Calu3 (cell line): ENCODE data around the gene CNKSR3. TPM values are rescaled to one million over a fixed set of nuclear protein-coding genes. Genes with fewer than 3 reads are reported as not detected.

Experiments
- BruUV-seq: library from RNA; stranded (reverse); fragments of 400-500 nt; replicated peaks from 2 replicates; lab custom pipeline; 2021; lab: Mats Ljungman, UMichigan
- CTCF ChIA-PET: fragments of 300-600 bp; sonication (Branson Sonifier 250); formaldehyde crosslinking; loops from one replicate; lab custom pipeline; 2022; ENCODE audit warnings: antibody characterized with exemption; lab: Charles Lee
- DNase-seq: peaks from one replicate; pipeline ENCODE4 v3.0.0; 2022
- H3K27ac Mint-ChIP-seq: one replicate; pipeline ENCODE4 v1.8.0; 2022; ENCODE audit warnings: mixed read lengths; ENCODE audit not compliant: unreplicated experiment
- H3K27me3 Mint-ChIP-seq: one replicate; pipeline ENCODE4 v1.8.0; 2022; ENCODE audit warnings: mixed read lengths; ENCODE audit not compliant: unreplicated experiment
- H3K36me3 Mint-ChIP-seq: one replicate; pipeline ENCODE4 v1.8.0; 2022; ENCODE audit warnings: mild to moderate bottlenecking, moderate library complexity, mixed read lengths; ENCODE audit not compliant: insufficient read depth, unreplicated experiment
- H3K4me1 Mint-ChIP-seq: one replicate; pipeline ENCODE4 v1.8.0; 2022; ENCODE audit warnings: mild to moderate bottlenecking, low read depth, mixed read lengths; ENCODE audit not compliant: unreplicated experiment
- H3K4me3 Mint-ChIP-seq: one replicate; pipeline ENCODE4 v1.8.0; 2022; ENCODE audit warnings: mild to moderate bottlenecking, low read depth, moderate library complexity, mixed read lengths; ENCODE audit not compliant: unreplicated experiment
- H3K9me3 Mint-ChIP-seq: one replicate; pipeline ENCODE4 v1.8.0; 2022; ENCODE audit warnings: low read depth, mixed read lengths; ENCODE audit not compliant: unreplicated experiment
- CTCF ChIP-seq: fragments of 200-600 bp; IDR thresholded peaks from one replicate; pipeline ENCODE4 v1.8.0; 2022; ENCODE audit warnings: antibody characterized with exemption; ENCODE audit not compliant: unreplicated experiment
- intact Hi-C: fragments of 100-400 bp; cut with micrococcal nuclease; formaldehyde crosslinking; loops from one replicate; pipeline ENCODE4 v1.10.0; 2022; ENCODE audit not compliant: unreplicated experiment
- total RNA-seq: library from RNA; stranded (reverse); gene quantifications from 2 replicates; pipeline ENCODE4 v1.2.3, GENCODE V29; 2022

Gene CNKSR3
- total RNA-seq, 1 experiment from 2014 or later, result 4.0 TPM

- Mint-ChIP-seq H3K4me1 (peaks cover 12% of the 10 kb centered on the region), H3K36me3 (no peaks in the 10 kb centered on the region), H3K27me3 (peaks cover 12% of the 10 kb centered on the region), H3K4me3 (no peak overlapping the region), H3K9me3 (no peaks in the 10 kb centered on the region), H3K27ac (no peak overlapping the region)
- BruUV-seq, result no TSS peak
- no peak for DNase-seq
- CTCF ChIA-PET, result no interaction called here
- intact Hi-C loops, result no loop called here
- TF ChIP-seq CTCF, result no peak
These were observed 50.0 kb downstream of the CNKSR3 start for GRCh38 chr6:154460306-154461071.

- Mint-ChIP-seq H3K4me3 (no peak overlapping the region), H3K36me3 (no peaks in the 10 kb centered on the region), H3K4me1 (peaks cover 12% of the 10 kb centered on the region), H3K27ac (no peak overlapping the region), H3K9me3 (no peaks in the 10 kb centered on the region), H3K27me3 (peaks cover 12% of the 10 kb centered on the region)
- intact Hi-C loops, result no loop called here
- CTCF ChIA-PET, result no interaction called here
- BruUV-seq, result no TSS peak
- no peak for TF ChIP-seq CTCF
- no peak for DNase-seq
These were observed 51.0 kb downstream of the CNKSR3 start for GRCh38 chr6:154459513-154459912.

GRCh38 chr6:154458565-154459470, 51.7 kb downstream of the CNKSR3 start:
- DNase-seq, result no peak
- no peak overlapping the region for H3K27ac Mint-ChIP-seq
- no peak overlapping the region for H3K4me3 Mint-ChIP-seq
- BruUV-seq, result no TSS peak
- no peak for TF ChIP-seq CTCF
- H3K27me3 Mint-ChIP-seq, result peaks cover 12% of the 10 kb centered on the region
- intact Hi-C loops, result no loop called here
- no peaks in the 10 kb centered on the region for H3K9me3 Mint-ChIP-seq
- CTCF ChIA-PET, result interaction anchor here (0.7 kb wide), 1 partner anchor 136 kb away, joined by 4 read pairs; no protein-coding TSS in a partner anchor
- peaks cover 12% of the 10 kb centered on the region for H3K4me1 Mint-ChIP-seq
- no peaks in the 10 kb centered on the region for H3K36me3 Mint-ChIP-seq

GRCh38 chr6:154457881-154458284, 52.6 kb downstream of the CNKSR3 start:
- no peak overlapping the region for H3K27ac Mint-ChIP-seq
- CTCF ChIA-PET, result no interaction called here
- no TSS peak for BruUV-seq
- TF ChIP-seq CTCF, result no peak
- peaks cover 12% of the 10 kb centered on the region for H3K27me3 Mint-ChIP-seq
- DNase-seq, result no peak
- no peak overlapping the region for H3K4me3 Mint-ChIP-seq
- peaks cover 12% of the 10 kb centered on the region for H3K4me1 Mint-ChIP-seq
- no peaks in the 10 kb centered on the region for H3K9me3 Mint-ChIP-seq
- intact Hi-C loops, result no loop called here
- H3K36me3 Mint-ChIP-seq, result no peaks in the 10 kb centered on the region
